Stimulated activated CD4-positive, alpha-beta T cell treated with anti-CD3 and anti-CD28 coated beads, Interleukin-4, amount 100 ng/mL, for 1 hour (primary cell): Measurements from ENCODE around the gene NEBL.

Source experiments
- DNase-seq: peaks from one replicate; pipeline ENCODE4 v3.0.0-alpha.2; 2020

Gene NEBL

GRCh38 chr10:20856484-20856883 is 40.6 kb downstream of the NEBL start:
- no peak for DNase-seq

- no peak for DNase-seq
Observed at GRCh38 chr10:20855398-20856038, 41.6 kb downstream of the NEBL start.

- DNase-seq: no peak
Observed at GRCh38 chr10:20853276-20853675, 43.8 kb downstream of the NEBL start.

GRCh38 chr10:20852303-20852702 is 44.8 kb downstream of the NEBL start:
- DNase-seq: no peak

GRCh38 chr10:20847512-20847911 is 49.6 kb downstream of the NEBL start:
- DNase-seq: no peak

- no peak for DNase-seq
Observed at GRCh38 chr10:20846263-20846662, 50.8 kb downstream of the NEBL start.

- no peak for DNase-seq
Observed at GRCh38 chr10:20841419-20841818, 55.7 kb downstream of the NEBL start.

- DNase-seq: no peak
Observed at GRCh38 chr10:20839910-20840309, 57.2 kb downstream of the NEBL start.

- DNase-seq: no peak
Observed at GRCh38 chr10:20839141-20839540, 58.0 kb downstream of the NEBL start.

- DNase-seq: no peak
Observed at GRCh38 chr10:20836401-20836800, 60.7 kb downstream of the NEBL start.

GRCh38 chr10:20835335-20835734 is 61.8 kb downstream of the NEBL start:
- DNase-seq: no peak

- DNase-seq: no peak
Observed at GRCh38 chr10:20834825-20835224, 62.3 kb downstream of the NEBL start.

GRCh38 chr10:20822825-20823224 is 74.3 kb downstream of the NEBL start:
- DNase-seq: no peak

GRCh38 chr10:20817646-20818045 is 79.5 kb downstream of the NEBL start:
- DNase-seq: no peak

- no peak for DNase-seq
Observed at GRCh38 chr10:20817116-20817515, 80.0 kb downstream of the NEBL start.

- DNase-seq: no peak
Observed at GRCh38 chr10:20814116-20814515, 83.0 kb downstream of the NEBL start.

- DNase-seq: no peak
Observed at GRCh38 chr10:20811131-20811530, 86.0 kb downstream of the NEBL start.

- DNase-seq: no peak
Observed at GRCh38 chr10:20809631-20810030, 87.5 kb downstream of the NEBL start.

GRCh38 chr10:20806487-20806886 is 90.6 kb downstream of the NEBL start:
- no peak for DNase-seq

GRCh38 chr10:20797290-20797689 is 99.8 kb downstream of the NEBL start:
- DNase-seq: no peak

GRCh38 chr10:20795391-20795790 is 101.7 kb downstream of the NEBL start:
- DNase-seq: no peak

GRCh38 chr10:20785174-20785573 is 111.9 kb downstream of the NEBL start:
- DNase-seq: no peak

GRCh38 chr10:20778008-20778757 is 118.9 kb downstream of the NEBL start:
- DNase-seq: no peak

GRCh38 chr10:20776384-20777118 is 120.6 kb downstream of the NEBL start:
- no peak for DNase-seq
